ENCODE results near the gene INSM2. TPM values are rescaled to one million over a fixed set of nuclear protein-coding genes. Genes with fewer than 3 reads are reported as not detected.

The INSM2 gene
- total and polyA plus RNA-seq, 2 donors (not counting 1 experiment from before 2014, with no cell fraction given): not detected

DNA sequence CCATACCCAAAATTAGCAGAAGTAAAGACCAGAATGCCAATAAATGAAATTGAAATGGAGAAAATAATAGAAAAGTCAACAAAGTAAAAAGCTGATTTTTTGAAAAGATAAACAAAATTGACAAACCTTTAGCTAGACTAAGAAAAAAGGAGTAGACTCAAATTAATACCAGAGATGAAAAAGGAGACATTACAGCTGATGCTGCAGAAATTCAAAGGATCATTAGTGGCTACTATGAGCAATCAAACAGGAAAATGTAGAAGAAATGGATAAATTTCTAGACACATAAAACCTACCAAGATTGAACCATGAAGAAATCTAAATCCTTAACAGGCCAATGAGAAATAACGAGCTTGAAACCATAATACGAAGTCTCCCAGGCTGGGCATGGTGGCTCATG lies 34.8 kb upstream of the INSM2 start:
- H3K79me2 ChIP-seq (ENCODE audit: control insufficient read depth, insufficient read depth, low read length): no peaks in the 10 kb centered on the region
- no peak overlapping the region for H3K4me2 ChIP-seq (replicated peaks; ENCODE audit: low read depth, low read length, poor library complexity, severe bottlenecking)
- intact Hi-C loops (cut with micrococcal nuclease): no loop called here
- DNase-seq (no peak), ATAC-seq (ENCODE audit: low read depth) (no peak)
- Mint-ChIP-seq H3K27me3 (peaks cover 41% of the 10 kb centered on the region), H3K9me3 (ENCODE audit: insufficient read depth) (peaks cover 2% of the 10 kb centered on the region), H3K27ac (no peak overlapping the region), H3K4me3 (no peak overlapping the region), H3K4me1 (no peaks in the 10 kb centered on the region)
- H3K27ac ChIP-seq (ENCODE audit: low read length in 2 of 2): no peak overlapping the region
- H3K27me3 ChIP-seq (replicated peaks in 1 of 4; ENCODE audit: control extremely low read depth in 1 of 4, control insufficient read depth in 3 of 4, insufficient read depth in 4 of 4, low read length in 3 of 4): peaks cover 0 to 3% (median 0%) of the 10 kb centered on the region in 4 experiments
- no peak overlapping the region for H3K9ac ChIP-seq (ENCODE audit: low read length)
- H2AFZ ChIP-seq (ENCODE audit: insufficient read depth, low read depth, low read length, poor library complexity, severe bottlenecking): no peak overlapping the region
- H4K20me1 ChIP-seq (ENCODE audit: control insufficient read depth, insufficient read depth, low read length, poor library complexity, severe bottlenecking): no peaks in the 10 kb centered on the region
- ChIA-PET CTCF (no interaction called here), POLR2A (no interaction called here)
- no peaks in the 10 kb centered on the region for H3K36me3 ChIP-seq (replicated peaks in 1 of 2; ENCODE audit: control extremely low read depth in 1 of 2, control insufficient read depth in 1 of 2, extremely low read depth in 1 of 2, insufficient read depth in 2 of 2, low read length in 1 of 2)
- no peaks in the 10 kb centered on the region for H3K4me1 ChIP-seq (ENCODE audit: control insufficient read depth in 2 of 2, insufficient read depth in 2 of 2, low read length in 2 of 2)
- H3K9me3 ChIP-seq (ENCODE audit: control extremely low read depth in 1 of 3, control insufficient read depth in 2 of 3, insufficient read depth in 1 of 3, low read length in 2 of 3): no peaks in the 10 kb centered on the region
- no peak for TF ChIP-seq EZH2 (IDR thresholded peaks at IDR 0.05; ENCODE audit: borderline replicate concordance, insufficient read depth, low read depth, low read length, poor library complexity, severe bottlenecking)
- TF ChIP-seq, protein P1, sequence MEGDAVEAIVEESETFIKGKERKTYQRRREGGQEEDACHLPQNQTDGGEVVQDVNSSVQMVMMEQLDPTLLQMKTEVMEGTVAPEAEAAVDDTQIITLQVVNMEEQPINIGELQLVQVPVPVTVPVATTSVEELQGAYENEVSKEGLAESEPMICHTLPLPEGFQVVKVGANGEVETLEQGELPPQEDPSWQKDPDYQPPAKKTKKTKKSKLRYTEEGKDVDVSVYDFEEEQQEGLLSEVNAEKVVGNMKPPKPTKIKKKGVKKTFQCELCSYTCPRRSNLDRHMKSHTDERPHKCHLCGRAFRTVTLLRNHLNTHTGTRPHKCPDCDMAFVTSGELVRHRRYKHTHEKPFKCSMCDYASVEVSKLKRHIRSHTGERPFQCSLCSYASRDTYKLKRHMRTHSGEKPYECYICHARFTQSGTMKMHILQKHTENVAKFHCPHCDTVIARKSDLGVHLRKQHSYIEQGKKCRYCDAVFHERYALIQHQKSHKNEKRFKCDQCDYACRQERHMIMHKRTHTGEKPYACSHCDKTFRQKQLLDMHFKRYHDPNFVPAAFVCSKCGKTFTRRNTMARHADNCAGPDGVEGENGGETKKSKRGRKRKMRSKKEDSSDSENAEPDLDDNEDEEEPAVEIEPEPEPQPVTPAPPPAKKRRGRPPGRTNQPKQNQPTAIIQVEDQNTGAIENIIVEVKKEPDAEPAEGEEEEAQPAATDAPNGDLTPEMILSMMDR (IDR thresholded peaks at IDR 0.05): no peak
- H3K4me3 ChIP-seq (ENCODE audit: control extremely low read depth in 1 of 5, extremely low read depth in 1 of 5, insufficient read depth in 1 of 5, low read depth in 2 of 5, low read length in 4 of 5): no peak overlapping the region
- WGBS (ENCODE audit: insufficient coverage): 89% methylated on average over 2 of the region's 2 CpGs

DNA sequence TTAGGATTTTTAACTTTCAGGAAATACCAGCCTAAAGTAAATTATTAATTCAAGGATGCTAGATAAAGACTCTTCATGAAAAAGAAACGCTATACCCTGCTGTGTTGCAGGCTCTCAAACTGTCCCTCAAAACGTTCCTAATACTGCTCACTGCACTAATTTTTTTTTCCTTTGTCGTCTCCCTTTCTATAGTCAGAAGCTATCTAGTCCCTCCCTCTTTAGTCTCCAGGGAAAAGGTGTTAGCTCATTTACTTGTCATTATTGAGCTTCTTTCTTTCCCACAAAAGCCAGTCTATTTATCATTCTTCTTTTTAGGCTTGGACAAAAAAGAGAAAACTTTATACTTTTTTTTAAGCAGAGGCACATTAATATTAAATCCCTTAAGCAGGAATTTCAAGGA lies 30.3 kb upstream of the INSM2 start:
- H3K79me2 ChIP-seq (ENCODE audit: control insufficient read depth, insufficient read depth, low read length): no peaks in the 10 kb centered on the region
- 75% methylated on average over 2 of the region's 3 CpGs for WGBS (ENCODE audit: insufficient coverage)
- no peak overlapping the region for H3K4me3 ChIP-seq (ENCODE audit: control extremely low read depth in 1 of 5, extremely low read depth in 1 of 5, insufficient read depth in 1 of 5, low read depth in 2 of 5, low read length in 4 of 5)
- H3K9ac ChIP-seq (ENCODE audit: low read length): no peak overlapping the region
- no peak overlapping the region for H2AFZ ChIP-seq (ENCODE audit: insufficient read depth, low read depth, low read length, poor library complexity, severe bottlenecking)
- H3K4me1 ChIP-seq (ENCODE audit: control insufficient read depth in 2 of 2, insufficient read depth in 2 of 2, low read length in 2 of 2): no peaks in the 10 kb centered on the region
- no peaks in the 10 kb centered on the region for H3K36me3 ChIP-seq (replicated peaks in 1 of 2; ENCODE audit: control extremely low read depth in 1 of 2, control insufficient read depth in 1 of 2, extremely low read depth in 1 of 2, insufficient read depth in 2 of 2, low read length in 1 of 2)
- no peak overlapping the region for H3K4me2 ChIP-seq (replicated peaks; ENCODE audit: low read depth, low read length, poor library complexity, severe bottlenecking)
- POLR2A ChIA-PET: no interaction called here
- Mint-ChIP-seq H3K9me3 (ENCODE audit: insufficient read depth) (peaks cover 2% of the 10 kb centered on the region), H3K4me3 (no peak overlapping the region), H3K27ac (no peak overlapping the region), H3K27me3 (peaks cover 19% of the 10 kb centered on the region), H3K4me1 (no peaks in the 10 kb centered on the region)
- peaks cover 0 to 3% (median 0%) of the 10 kb centered on the region in 4 experiments for H3K27me3 ChIP-seq (replicated peaks in 1 of 4; ENCODE audit: control extremely low read depth in 1 of 4, control insufficient read depth in 3 of 4, insufficient read depth in 4 of 4, low read length in 3 of 4)
- no peaks in the 10 kb centered on the region for H3K9me3 ChIP-seq (ENCODE audit: control extremely low read depth in 1 of 3, control insufficient read depth in 2 of 3, insufficient read depth in 1 of 3, low read length in 2 of 3)
- DNase-seq (no peak), ATAC-seq (ENCODE audit: low read depth) (no peak)
- TF ChIP-seq, protein P1 (IDR thresholded peaks at IDR 0.05): no peak
- no peak for TF ChIP-seq EZH2 (IDR thresholded peaks at IDR 0.05; ENCODE audit: borderline replicate concordance, insufficient read depth, low read depth, low read length, poor library complexity, severe bottlenecking)
- CTCF ChIA-PET: no interaction called here
- H4K20me1 ChIP-seq (ENCODE audit: control insufficient read depth, insufficient read depth, low read length, poor library complexity, severe bottlenecking): no peaks in the 10 kb centered on the region
- intact Hi-C loops (cut with micrococcal nuclease): no loop called here
- H3K27ac ChIP-seq (ENCODE audit: low read length in 2 of 2): no peak overlapping the region
